WTC11 (cell line): ENCODE results near the gene ALG5. TPM values are rescaled to one million over a fixed set of nuclear protein-coding genes. Genes with fewer than 3 reads are reported as not detected.

Source experiments
- ATAC-seq: fragments of 200-7000 bp; cut with Tn5 transposase; 2 replicates; pipeline ENCODE4 v1.10.0; 2021; ENCODE audit warnings: mild to moderate bottlenecking, moderate library complexity
- CTCF ChIA-PET: fragments of 300-600 bp; sonication (Branson Sonifier 250); formaldehyde crosslinking; loops from one replicate; lab custom pipeline; 2021; ENCODE audit warnings: antibody characterized with exemption; lab: Charles Lee
- POLR2A ChIA-PET: fragments of 350-600 bp; sonication (Branson Sonifier 250); formaldehyde crosslinking; loops from one replicate; lab custom pipeline; 2021; ENCODE audit warnings: antibody characterized with exemption; lab: Charles Lee
- DNase-seq: peaks from one replicate; pipeline ENCODE4 v3.0.0; 2021; ENCODE audit warnings: low spot score
- H3K27ac Mint-ChIP-seq: 2 replicates; pipeline ENCODE4 v1.8.0; 2021; ENCODE audit warnings: mixed read lengths
- H3K27me3 Mint-ChIP-seq: 2 replicates; pipeline ENCODE4 v1.8.0; 2021; ENCODE audit warnings: low read depth, mild to moderate bottlenecking, moderate library complexity, mixed read lengths
- H3K36me3 Mint-ChIP-seq: 2 replicates; pipeline ENCODE4 v1.8.0; 2021; ENCODE audit warnings: mixed read lengths
- H3K4me1 Mint-ChIP-seq: 2 replicates; pipeline ENCODE4 v1.8.0; 2022; ENCODE audit warnings: mixed read lengths
- H3K4me3 Mint-ChIP-seq: 2 replicates; pipeline ENCODE4 v1.8.0; 2021; ENCODE audit warnings: mild to moderate bottlenecking, moderate library complexity, mixed read lengths
- H3K9me3 Mint-ChIP-seq: 2 replicates; pipeline ENCODE4 v1.8.0; 2021; ENCODE audit warnings: mixed read lengths
- CREB1 ChIP-seq: sonication (generic); formaldehyde crosslinking; IDR thresholded peaks from 2 replicates; pipeline ENCODE4 v1.8.0; 2023; ENCODE audit warnings: mild to moderate bottlenecking, missing genetic modification reagents
- CREM ChIP-seq: sonication (generic); formaldehyde crosslinking; IDR thresholded peaks from 2 replicates; pipeline ENCODE4 v1.8.1; 2022; ENCODE audit warnings: mild to moderate bottlenecking, missing genetic modification reagents, moderate library complexity
- E2F1 ChIP-seq: sonication (generic); formaldehyde crosslinking; IDR thresholded peaks from 2 replicates; pipeline ENCODE4 v1.8.0; 2022; ENCODE audit warnings: mild to moderate bottlenecking, missing genetic modification reagents
- FOXK1 ChIP-seq: sonication (generic); formaldehyde crosslinking; IDR thresholded peaks from 2 replicates; pipeline ENCODE4 v1.8.0; 2022; ENCODE audit warnings: mild to moderate bottlenecking, moderate library complexity, missing genetic modification reagents
- FOXP1 ChIP-seq: sonication (generic); formaldehyde crosslinking; IDR thresholded peaks from 2 replicates; pipeline ENCODE4 v1.8.0; 2022; ENCODE audit warnings: missing genetic modification reagents, mild to moderate bottlenecking, moderate library complexity, borderline replicate concordance
- IRF1 ChIP-seq: sonication (generic); formaldehyde crosslinking; IDR thresholded peaks from 2 replicates; pipeline ENCODE4 v1.8.0; 2023; ENCODE audit warnings: missing genetic modification reagents
- JAZF1 ChIP-seq: fragments of 250-450 bp; sonication (Bioruptor Pico); IDR thresholded peaks from 2 replicates; pipeline ENCODE4 v1.9.0; 2021; ENCODE audit warnings: moderate library complexity, mild to moderate bottlenecking, inconsistent platforms
- NFE2L1 ChIP-seq: sonication (generic); formaldehyde crosslinking; IDR thresholded peaks from 2 replicates; pipeline ENCODE4 v1.8.1; 2023; ENCODE audit warnings: missing genetic modification reagents
- NR1H2 ChIP-seq: sonication (generic); formaldehyde crosslinking; IDR thresholded peaks from 2 replicates; pipeline ENCODE4 v1.9.0; 2021; ENCODE audit warnings: mild to moderate bottlenecking, moderate library complexity, missing genetic modification reagents
- PRDM15 ChIP-seq: sonication (generic); formaldehyde crosslinking; IDR thresholded peaks from 2 replicates; pipeline ENCODE4 v1.8.0; 2022; ENCODE audit warnings: missing genetic modification reagents
- SMAD3 ChIP-seq: sonication (generic); formaldehyde crosslinking; IDR thresholded peaks from 2 replicates; pipeline ENCODE4 v1.8.0; 2022; ENCODE audit warnings: missing genetic modification reagents, mild to moderate bottlenecking, borderline replicate concordance
- USF1 ChIP-seq: sonication (generic); formaldehyde crosslinking; IDR thresholded peaks from 2 replicates; pipeline ENCODE4 v1.8.0; 2022; ENCODE audit warnings: mild to moderate bottlenecking, missing genetic modification reagents
- ZMAT4 ChIP-seq: fragments of 250-450 bp; sonication (Bioruptor Pico); IDR thresholded peaks from 2 replicates; pipeline ENCODE4 v1.9.0; 2021; ENCODE audit warnings: mild to moderate bottlenecking
- ZNF396 ChIP-seq: fragments of 250-450 bp; sonication (Bioruptor Pico); IDR thresholded peaks from 2 replicates; pipeline ENCODE4 v1.8.0; 2021; ENCODE audit warnings: mild to moderate bottlenecking, moderate library complexity, borderline replicate concordance
- ZSCAN18 ChIP-seq: fragments of 250-450 bp; sonication (Bioruptor Pico); IDR thresholded peaks from 2 replicates; pipeline ENCODE4 v2.1.2; 2022; ENCODE audit warnings: mild to moderate bottlenecking, moderate library complexity
- total RNA-seq: library from RNA; stranded (reverse); gene quantifications from 3 replicates; pipeline ENCODE4 v1.2.3, GENCODE V29; 2021

The ALG5 gene
- total RNA-seq, 1 experiment from 2014 or later = 18.4 TPM

GRCh38 chr13:36915896-36916640 is 83.1 kb downstream of the ALG5 start:
- H3K27me3 Mint-ChIP-seq = peaks cover 39% of the 10 kb centered on the region
- CTCF ChIA-PET = no interaction called here
- H3K9me3 Mint-ChIP-seq = no peaks in the 10 kb centered on the region
- H3K27ac Mint-ChIP-seq = no peak overlapping the region
- no peak overlapping the region for H3K4me3 Mint-ChIP-seq
- no peak for DNase-seq
- POLR2A ChIA-PET = no interaction called here
- H3K4me1 Mint-ChIP-seq = peaks cover 11% of the 10 kb centered on the region
- H3K36me3 Mint-ChIP-seq = no peaks in the 10 kb centered on the region
- ATAC-seq = no peak
- TF ChIP-seq NR1H2 (CRISPR knock-in tag) = no peak
- TF ChIP-seq PRDM15 (CRISPR knock-in tag) = no peak
- no peak for TF ChIP-seq E2F1 (CRISPR knock-in tag)
- no peak for TF ChIP-seq ZNF396 (CRISPR knock-in tag)
- TF ChIP-seq CREB1 (CRISPR knock-in tag) = no peak
- TF ChIP-seq FOXK1 (CRISPR knock-in tag) = no peak
- TF ChIP-seq SMAD3 = no peak
- TF ChIP-seq ZSCAN18 (CRISPR knock-in tag) = no peak
- no peak for TF ChIP-seq JAZF1 (CRISPR knock-in tag)
- TF ChIP-seq USF1 = no peak
- no peak for TF ChIP-seq FOXP1 (CRISPR knock-in tag)

- CTCF ChIA-PET = no interaction called here
Observed at GRCh38 chr13:36915106-36915505, 84.0 kb downstream of the ALG5 start.

More at GRCh38 chr13:36915106-36915505, 84.0 kb downstream of the ALG5 start:
- no peaks in the 10 kb centered on the region for H3K9me3 Mint-ChIP-seq
- TF ChIP-seq IRF1 (CRISPR knock-in tag) (no peak), ZMAT4 (CRISPR knock-in tag) (no peak), NFE2L1 (no peak), CREM (CRISPR knock-in tag) (no peak)
- peaks cover 11% of the 10 kb centered on the region for H3K4me1 Mint-ChIP-seq
- POLR2A ChIA-PET = no interaction called here
- ATAC-seq (no peak), DNase-seq (no peak)
- no peaks in the 10 kb centered on the region for H3K36me3 Mint-ChIP-seq
- H3K27me3 Mint-ChIP-seq = peaks cover 32% of the 10 kb centered on the region
- no peak overlapping the region for H3K27ac Mint-ChIP-seq
- no peak overlapping the region for H3K4me3 Mint-ChIP-seq
